HEK293 (cell line): ENCODE results near the gene CXCL17.

Experiments used
- CTCF ChIA-PET: fragments of 350-600 bp; formaldehyde crosslinking; extraction: SDS; loops from one replicate; lab custom pipeline; 2021; ENCODE audit warnings: antibody characterized with exemption; lab: Yijun Ruan, JAX
- POLR2A ChIA-PET: fragments of 300-600 bp; formaldehyde crosslinking; extraction: SDS; loops from one replicate; lab custom pipeline; 2020; ENCODE audit warnings: antibody characterized with exemption, inconsistent platforms; lab: Yijun Ruan, JAX
- H3K27ac ChIP-seq: fragments of 200-500 bp; sonication (Bioruptor generic); 2 replicates; pipeline ENCODE4 v1.5.1; 2014; ENCODE audit warnings: low read depth, low read length, control low read depth, inconsistent platforms; ENCODE audit errors: extremely low read depth
- H3K36me3 ChIP-seq, 2 experiments: fragments of 200-500 bp in 1 of 2; sonication (Bioruptor generic) in 1 of 2; 1 replicate in 1 of 2; 2 replicates in 1 of 2; pipeline ENCODE4 v1.5.1; 2014 to 2017; ENCODE audit warnings: inconsistent platforms in 2 of 2, low read length in 2 of 2; ENCODE audit not compliant: control insufficient read depth in 2 of 2, insufficient read depth in 1 of 2
- H3K4me1 ChIP-seq: fragments of 200-500 bp; sonication (Bioruptor generic); 2 replicates; pipeline ENCODE4 v1.5.1; 2014; ENCODE audit warnings: mild to moderate bottlenecking, low read length, inconsistent platforms; ENCODE audit not compliant: control insufficient read depth, insufficient read depth
- H3K4me3 ChIP-seq: 2 replicates; pipeline ENCODE4 v1.5.1; 2011; ENCODE audit warnings: low read depth, mild to moderate bottlenecking, control low read depth, low read length, moderate library complexity
- H3K9me3 ChIP-seq: fragments of 200-500 bp; sonication (Bioruptor generic); 2 replicates; pipeline ENCODE4 v1.5.1; 2014; ENCODE audit warnings: low read depth, low read length, inconsistent platforms; ENCODE audit not compliant: control insufficient read depth, insufficient read depth
- INSM2 ChIP-seq: fragments of 450-650 bp; formaldehyde crosslinking; IDR thresholded peaks from 2 replicates; pipeline ENCODE4 v1.5.1; 2016; ENCODE audit warnings: missing biosample characterization, missing genetic modification characterization
- MEIS1 ChIP-seq: sonication (generic); formaldehyde crosslinking; IDR thresholded peaks from 2 replicates; pipeline ENCODE4 v1.8.1; 2022; ENCODE audit warnings: missing genetic modification reagents, mild to moderate bottlenecking, borderline replicate concordance
- MZF1 ChIP-seq: fragments of 450-650 bp; formaldehyde crosslinking; IDR thresholded peaks from 2 replicates; pipeline ENCODE4 v1.5.1; 2017; ENCODE audit warnings: missing biosample characterization, missing genetic modification characterization, borderline replicate concordance
- PRDM4 ChIP-seq: fragments of 450-650 bp; formaldehyde crosslinking; IDR thresholded peaks from 2 replicates; pipeline ENCODE4 v1.5.1; 2017; ENCODE audit warnings: missing biosample characterization, missing genetic modification characterization
- RBAK ChIP-seq: fragments of 450-650 bp; formaldehyde crosslinking; IDR thresholded peaks from 2 replicates; pipeline ENCODE4 v1.5.1; 2016; ENCODE audit warnings: missing biosample characterization, missing genetic modification characterization
- SCRT2 ChIP-seq: fragments of 450-650 bp; formaldehyde crosslinking; IDR thresholded peaks from 2 replicates; pipeline ENCODE4 v1.5.1; 2016; ENCODE audit warnings: missing biosample characterization, missing genetic modification characterization
- ZBTB1 ChIP-seq: fragments of 450-650 bp; formaldehyde crosslinking; IDR thresholded peaks from 2 replicates; pipeline ENCODE4 v1.5.1; 2016; ENCODE audit warnings: missing biosample characterization, missing genetic modification characterization
- ZNF10 ChIP-seq: fragments of 450-650 bp; formaldehyde crosslinking; IDR thresholded peaks from 2 replicates; pipeline ENCODE4 v1.5.1; 2017; ENCODE audit warnings: missing biosample characterization, missing genetic modification characterization
- ZNF138 ChIP-seq: fragments of 450-650 bp; formaldehyde crosslinking; IDR thresholded peaks from 2 replicates; pipeline ENCODE4 v1.5.1; 2016; ENCODE audit warnings: missing biosample characterization, missing genetic modification characterization, borderline replicate concordance
- ZNF157 ChIP-seq: fragments of 450-650 bp; formaldehyde crosslinking; IDR thresholded peaks from 2 replicates; pipeline ENCODE4 v1.5.1; 2016; ENCODE audit warnings: missing biosample characterization, missing genetic modification characterization
- ZNF18 ChIP-seq: fragments of 450-650 bp; formaldehyde crosslinking; IDR thresholded peaks from 2 replicates; pipeline ENCODE4 v1.5.1; 2016; ENCODE audit warnings: missing biosample characterization, missing genetic modification characterization
- ZNF221 ChIP-seq: fragments of 450-650 bp; formaldehyde crosslinking; IDR thresholded peaks from 2 replicates; pipeline ENCODE4 v1.5.1; 2017; ENCODE audit warnings: missing biosample characterization, missing genetic modification characterization, borderline replicate concordance
- ZNF302 ChIP-seq: fragments of 450-650 bp; formaldehyde crosslinking; IDR thresholded peaks from 2 replicates; pipeline ENCODE4 v1.5.1; 2016; ENCODE audit warnings: missing biosample characterization, missing genetic modification characterization, low read depth
- ZNF501 ChIP-seq: fragments of 450-650 bp; formaldehyde crosslinking; IDR thresholded peaks from 2 replicates; pipeline ENCODE4 v1.5.1; 2016; ENCODE audit warnings: missing biosample characterization, missing genetic modification characterization
- ZNF677 ChIP-seq: fragments of 450-650 bp; IDR thresholded peaks from 2 replicates; pipeline ENCODE4 v1.5.0; 2018; ENCODE audit warnings: missing biosample characterization, mild to moderate bottlenecking, missing genetic modification characterization, moderate library complexity
- ZNF785 ChIP-seq: fragments of 450-650 bp; formaldehyde crosslinking; IDR thresholded peaks from 2 replicates; pipeline ENCODE4 v1.5.1; 2016; ENCODE audit warnings: missing biosample characterization, missing genetic modification characterization
- TF ChIP-seq, protein P1 (sequence below): fragments of 450-650 bp; formaldehyde crosslinking; IDR thresholded peaks from 2 replicates; pipeline ENCODE4 v1.5.1; 2017; ENCODE audit warnings: missing biosample characterization, mild to moderate bottlenecking, missing genetic modification characterization, moderate library complexity
- TF ChIP-seq, protein P2 (sequence below): fragments of 450-650 bp; formaldehyde crosslinking; IDR thresholded peaks from 2 replicates; pipeline ENCODE4 v1.5.1; 2016; ENCODE audit warnings: missing biosample characterization, missing genetic modification characterization
- TF ChIP-seq, protein P3 (sequence below): fragments of 450-650 bp; formaldehyde crosslinking; IDR thresholded peaks from 2 replicates; pipeline ENCODE4 v1.5.1; 2016; ENCODE audit warnings: missing biosample characterization, missing genetic modification characterization

CXCL17 gene

GRCh38 chr19:42455086-42455485 lies 12.3 kb upstream of the CXCL17 start:
- CTCF ChIA-PET, result interaction anchor here (0.6 to 4.5 kb wide), 17 partner anchors 10 to 649 kb away, joined by 3 to 51 read pairs (median 4); partner anchors contain the start of gene CEACAM1
- no peaks in the 10 kb centered on the region for H3K36me3 ChIP-seq
- no peak overlapping the region for H3K4me3 ChIP-seq
- POLR2A ChIA-PET, result interaction anchor here (0.7 kb wide), 1 partner anchor 12 kb away, joined by 3 read pairs; no protein-coding TSS in a partner anchor
- no peaks in the 10 kb centered on the region for H3K9me3 ChIP-seq
- no peak overlapping the region for H3K27ac ChIP-seq
- H3K4me1 ChIP-seq, result peaks cover 3% of the 10 kb centered on the region; the same call in 1 of the 2 replicates
- TF ChIP-seq, protein P1, sequence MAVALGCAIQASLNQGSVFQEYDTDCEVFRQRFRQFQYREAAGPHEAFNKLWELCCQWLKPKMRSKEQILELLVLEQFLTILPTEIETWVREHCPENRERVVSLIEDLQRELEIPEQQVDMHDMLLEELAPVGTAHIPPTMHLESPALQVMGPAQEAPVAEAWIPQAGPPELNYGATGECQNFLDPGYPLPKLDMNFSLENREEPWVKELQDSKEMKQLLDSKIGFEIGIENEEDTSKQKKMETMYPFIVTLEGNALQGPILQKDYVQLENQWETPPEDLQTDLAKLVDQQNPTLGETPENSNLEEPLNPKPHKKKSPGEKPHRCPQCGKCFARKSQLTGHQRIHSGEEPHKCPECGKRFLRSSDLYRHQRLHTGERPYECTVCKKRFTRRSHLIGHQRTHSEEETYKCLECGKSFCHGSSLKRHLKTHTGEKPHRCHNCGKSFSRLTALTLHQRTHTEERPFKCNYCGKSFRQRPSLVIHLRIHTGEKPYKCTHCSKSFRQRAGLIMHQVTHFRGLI (tag by site-specific recombination), result no peak
- no peak for TF ChIP-seq ZNF18 (tag by site-specific recombination)
- no peak for TF ChIP-seq ZNF302 (tag by site-specific recombination)
- TF ChIP-seq ZNF138 (tag by site-specific recombination), result no peak
- TF ChIP-seq ZNF10 (tag by site-specific recombination), result no peak
- TF ChIP-seq RBAK, result no peak
- TF ChIP-seq ZNF785, result no peak
- TF ChIP-seq, protein P2, sequence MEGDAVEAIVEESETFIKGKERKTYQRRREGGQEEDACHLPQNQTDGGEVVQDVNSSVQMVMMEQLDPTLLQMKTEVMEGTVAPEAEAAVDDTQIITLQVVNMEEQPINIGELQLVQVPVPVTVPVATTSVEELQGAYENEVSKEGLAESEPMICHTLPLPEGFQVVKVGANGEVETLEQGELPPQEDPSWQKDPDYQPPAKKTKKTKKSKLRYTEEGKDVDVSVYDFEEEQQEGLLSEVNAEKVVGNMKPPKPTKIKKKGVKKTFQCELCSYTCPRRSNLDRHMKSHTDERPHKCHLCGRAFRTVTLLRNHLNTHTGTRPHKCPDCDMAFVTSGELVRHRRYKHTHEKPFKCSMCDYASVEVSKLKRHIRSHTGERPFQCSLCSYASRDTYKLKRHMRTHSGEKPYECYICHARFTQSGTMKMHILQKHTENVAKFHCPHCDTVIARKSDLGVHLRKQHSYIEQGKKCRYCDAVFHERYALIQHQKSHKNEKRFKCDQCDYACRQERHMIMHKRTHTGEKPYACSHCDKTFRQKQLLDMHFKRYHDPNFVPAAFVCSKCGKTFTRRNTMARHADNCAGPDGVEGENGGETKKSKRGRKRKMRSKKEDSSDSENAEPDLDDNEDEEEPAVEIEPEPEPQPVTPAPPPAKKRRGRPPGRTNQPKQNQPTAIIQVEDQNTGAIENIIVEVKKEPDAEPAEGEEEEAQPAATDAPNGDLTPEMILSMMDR (tag by site-specific recombination), result no peak
- no peak for TF ChIP-seq ZNF157 (tag by site-specific recombination)
- no peak for TF ChIP-seq PRDM4
- no peak for TF ChIP-seq INSM2 (tag by site-specific recombination)
- TF ChIP-seq ZNF221 (tag by site-specific recombination), result no peak
- TF ChIP-seq ZBTB1 (tag by site-specific recombination), result no peak
- TF ChIP-seq, all 188 proteins: peak for 0

GRCh38 chr19:42452590-42452989 lies 9.8 kb upstream of the CXCL17 start:
- H3K4me3 ChIP-seq, result no peak overlapping the region
- POLR2A ChIA-PET, result no interaction called here
- peaks cover 3% of the 10 kb centered on the region; the same call in 1 of the 2 replicates for H3K4me1 ChIP-seq
- no peaks in the 10 kb centered on the region for H3K36me3 ChIP-seq
- H3K27ac ChIP-seq, result no peak overlapping the region
- TF ChIP-seq MZF1 (tag by site-specific recombination), result no peak
- TF ChIP-seq ZNF677 (tag by site-specific recombination), result no peak
- no peak for TF ChIP-seq SCRT2
- TF ChIP-seq MEIS1 (CRISPR knock-in tag), result no peak
- TF ChIP-seq, protein P3, sequence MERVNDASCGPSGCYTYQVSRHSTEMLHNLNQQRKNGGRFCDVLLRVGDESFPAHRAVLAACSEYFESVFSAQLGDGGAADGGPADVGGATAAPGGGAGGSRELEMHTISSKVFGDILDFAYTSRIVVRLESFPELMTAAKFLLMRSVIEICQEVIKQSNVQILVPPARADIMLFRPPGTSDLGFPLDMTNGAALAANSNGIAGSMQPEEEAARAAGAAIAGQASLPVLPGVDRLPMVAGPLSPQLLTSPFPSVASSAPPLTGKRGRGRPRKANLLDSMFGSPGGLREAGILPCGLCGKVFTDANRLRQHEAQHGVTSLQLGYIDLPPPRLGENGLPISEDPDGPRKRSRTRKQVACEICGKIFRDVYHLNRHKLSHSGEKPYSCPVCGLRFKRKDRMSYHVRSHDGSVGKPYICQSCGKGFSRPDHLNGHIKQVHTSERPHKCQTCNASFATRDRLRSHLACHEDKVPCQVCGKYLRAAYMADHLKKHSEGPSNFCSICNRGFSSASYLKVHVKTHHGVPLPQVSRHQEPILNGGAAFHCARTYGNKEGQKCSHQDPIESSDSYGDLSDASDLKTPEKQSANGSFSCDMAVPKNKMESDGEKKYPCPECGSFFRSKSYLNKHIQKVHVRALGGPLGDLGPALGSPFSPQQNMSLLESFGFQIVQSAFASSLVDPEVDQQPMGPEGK, result no peak
- no peak for TF ChIP-seq ZNF18 (tag by site-specific recombination)
- no peak for TF ChIP-seq ZNF501 (tag by site-specific recombination)
- H3K9me3 ChIP-seq, result no peaks in the 10 kb centered on the region
- CTCF ChIA-PET, result interaction anchor here (0.6 to 6.3 kb wide), 10 partner anchors 8 to 114 kb away, joined by 3 to 209 read pairs (median 21); partner anchors contain the start of gene CEACAM1
